Fibroblast of lung (primary cell): ENCODE measurements around the gene DNMT3A. TPM values are rescaled to one million over a fixed set of nuclear protein-coding genes. Genes with fewer than 3 reads are reported as not detected.

Experiments used
- DNase-seq, 2 donors: peaks; one replicate each; pipeline versions ENCODE4 v3.0.0 to v3.0.0-alpha.2; 2010; ENCODE audit warnings: low read depth in 2 of 2
- H2AFZ ChIP-seq: 2 replicates; pipeline ENCODE4 v1.5.1; 2012; ENCODE audit warnings: low read length, control low read depth, inconsistent platforms
- H3K27ac ChIP-seq: 2 replicates; pipeline ENCODE4 v1.5.1; 2011; ENCODE audit warnings: low read length, control low read depth; ENCODE audit not compliant: insufficient read depth
- H3K27me3 ChIP-seq: 2 replicates; pipeline ENCODE4 v1.5.1; 2011; ENCODE audit warnings: mild to moderate bottlenecking, low read length; ENCODE audit not compliant: control insufficient read depth, insufficient read depth
- H3K36me3 ChIP-seq: 2 replicates; pipeline ENCODE4 v1.5.1; 2011; ENCODE audit warnings: low read length; ENCODE audit not compliant: control insufficient read depth, insufficient read depth
- H3K4me1 ChIP-seq: 2 replicates; pipeline ENCODE4 v1.5.1; 2011; ENCODE audit warnings: low read length; ENCODE audit not compliant: control insufficient read depth, insufficient read depth; ENCODE audit errors: extremely low read depth
- H3K4me2 ChIP-seq: 2 replicates; pipeline ENCODE4 v1.5.1; 2011; ENCODE audit warnings: low read length, control low read depth; ENCODE audit not compliant: insufficient read depth; ENCODE audit errors: extremely low read depth
- H3K4me3 ChIP-seq, 4 experiments: fragments of 200-600 bp in 1 of 4; sonication (generic) in 1 of 4; replicated peaks in 1 of 4; 2 replicates each; pipeline ENCODE4 v1.5.1; 2011 to 2016; ENCODE audit warnings: low read length in 4 of 4, low read depth in 3 of 4, mild to moderate bottlenecking in 3 of 4, control low read depth in 2 of 4, inconsistent platforms in 1 of 4, mixed read lengths in 1 of 4; ENCODE audit not compliant: insufficient read depth in 1 of 4; ENCODE audit errors: control extremely low read depth in 1 of 4
- H3K79me2 ChIP-seq: 2 replicates; pipeline ENCODE4 v1.5.1; 2012; ENCODE audit warnings: mild to moderate bottlenecking, low read length, inconsistent platforms; ENCODE audit not compliant: control insufficient read depth, insufficient read depth
- H3K9ac ChIP-seq: 2 replicates; pipeline ENCODE4 v1.5.1; 2011; ENCODE audit warnings: mild to moderate bottlenecking, low read length, control low read depth; ENCODE audit not compliant: insufficient read depth
- H3K9me3 ChIP-seq: 2 replicates; pipeline ENCODE4 v1.5.1; 2012; ENCODE audit warnings: low read depth, low read length; ENCODE audit not compliant: control insufficient read depth, insufficient read depth
- H4K20me1 ChIP-seq: 2 replicates; pipeline ENCODE4 v1.5.1; 2011; ENCODE audit warnings: low read length; ENCODE audit not compliant: control insufficient read depth, insufficient read depth; ENCODE audit errors: extremely low read depth
- EZH2 ChIP-seq: IDR thresholded peaks from 2 replicates; pipeline ENCODE4 v1.5.1; 2012; ENCODE audit warnings: low read length, control low read depth, mild to moderate bottlenecking; ENCODE audit errors: missing control alignments
- polyA plus RNA-seq, 2 donors: library from polyadenylated mRNA; depleted of rRNA in 1 of 2; stranded (reverse) in 1 of 2; unstranded in 1 of 2; fragments of >200 nt; gene quantifications; 2 replicates each; pipeline ENCODE4 v1.2.1, GENCODE V29; 2011 to 2012; ENCODE audit warnings: missing spikeins in 1 of 2
- total RNA-seq: library from RNA; depleted of rRNA; stranded (reverse); fragments of >200 nt; gene quantifications from 2 replicates; pipeline ENCODE4 v1.2.1, GENCODE V29; 2014
- TF ChIP-seq, protein P1 (sequence below), 2 donors: IDR thresholded peaks in 1 of 2; conservative IDR thresholded peaks in 1 of 2; 1 replicate in 1 of 2; 2 replicates in 1 of 2; pipeline ENCODE4 v1.5.1; 2011 to 2012; ENCODE audit warnings: low read length in 2 of 2, control low read depth in 1 of 2, inconsistent platforms in 1 of 2, low read depth in 1 of 2, mild to moderate bottlenecking in 1 of 2

DNMT3A gene
- total and polyA plus RNA-seq, 2 donors (not counting 1 experiment from before 2014, with no cell fraction given), result 3.6 to 19.7 TPM

DNA sequence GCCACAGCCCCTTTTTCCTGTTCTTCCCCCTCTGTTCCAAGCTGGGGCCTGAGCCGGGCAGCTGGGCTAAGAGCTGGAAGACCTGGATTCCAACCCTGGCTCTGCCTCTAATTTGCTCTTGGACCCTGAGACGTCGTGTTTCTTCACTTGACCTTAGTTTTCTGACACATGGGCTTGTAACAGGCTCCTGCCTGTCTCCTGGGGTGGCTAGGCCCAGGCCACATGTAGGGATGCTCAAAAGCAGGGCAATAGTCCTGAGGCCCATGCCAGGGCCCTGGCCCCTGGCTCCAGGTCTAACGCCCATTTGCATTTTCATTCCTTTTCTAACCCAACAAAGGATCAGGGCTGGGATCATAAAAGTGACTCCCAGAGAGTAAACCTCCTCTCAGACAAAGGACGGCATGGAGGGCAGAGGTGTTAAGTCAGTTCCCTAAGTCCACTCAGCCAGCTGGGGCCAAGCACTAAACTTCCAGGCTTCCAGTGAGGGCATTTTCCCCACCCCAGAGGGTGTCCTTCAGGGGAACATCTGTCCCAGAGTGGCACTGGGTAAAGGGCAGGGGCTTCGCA is 16.6 kb upstream of the DNMT3A start:
- Histone ChIP-seq H3K4me2 (no peak overlapping the region), H3K4me1 (peaks cover 5% of the 10 kb centered on the region), H3K27me3 (no peaks in the 10 kb centered on the region), H3K9ac (no peak overlapping the region), H3K9me3 (no peaks in the 10 kb centered on the region), H3K27ac (no peak overlapping the region), H4K20me1 (no peaks in the 10 kb centered on the region), H3K79me2 (no peaks in the 10 kb centered on the region), H3K36me3 (no peaks in the 10 kb centered on the region), H3K4me3 (no peak overlapping the region), H2AFZ (no peak overlapping the region)
- DNase-seq, result no peak
- TF ChIP-seq, protein P1, sequence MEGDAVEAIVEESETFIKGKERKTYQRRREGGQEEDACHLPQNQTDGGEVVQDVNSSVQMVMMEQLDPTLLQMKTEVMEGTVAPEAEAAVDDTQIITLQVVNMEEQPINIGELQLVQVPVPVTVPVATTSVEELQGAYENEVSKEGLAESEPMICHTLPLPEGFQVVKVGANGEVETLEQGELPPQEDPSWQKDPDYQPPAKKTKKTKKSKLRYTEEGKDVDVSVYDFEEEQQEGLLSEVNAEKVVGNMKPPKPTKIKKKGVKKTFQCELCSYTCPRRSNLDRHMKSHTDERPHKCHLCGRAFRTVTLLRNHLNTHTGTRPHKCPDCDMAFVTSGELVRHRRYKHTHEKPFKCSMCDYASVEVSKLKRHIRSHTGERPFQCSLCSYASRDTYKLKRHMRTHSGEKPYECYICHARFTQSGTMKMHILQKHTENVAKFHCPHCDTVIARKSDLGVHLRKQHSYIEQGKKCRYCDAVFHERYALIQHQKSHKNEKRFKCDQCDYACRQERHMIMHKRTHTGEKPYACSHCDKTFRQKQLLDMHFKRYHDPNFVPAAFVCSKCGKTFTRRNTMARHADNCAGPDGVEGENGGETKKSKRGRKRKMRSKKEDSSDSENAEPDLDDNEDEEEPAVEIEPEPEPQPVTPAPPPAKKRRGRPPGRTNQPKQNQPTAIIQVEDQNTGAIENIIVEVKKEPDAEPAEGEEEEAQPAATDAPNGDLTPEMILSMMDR (conservative IDR thresholded peaks at IDR 0.05 in 1 of 2, IDR thresholded peaks at IDR 0.05 in 1 of 2; ENCODE audit: low read depth in 1 of 2, low read length in 2 of 2), result no peak
- no peak for TF ChIP-seq EZH2

DNA sequence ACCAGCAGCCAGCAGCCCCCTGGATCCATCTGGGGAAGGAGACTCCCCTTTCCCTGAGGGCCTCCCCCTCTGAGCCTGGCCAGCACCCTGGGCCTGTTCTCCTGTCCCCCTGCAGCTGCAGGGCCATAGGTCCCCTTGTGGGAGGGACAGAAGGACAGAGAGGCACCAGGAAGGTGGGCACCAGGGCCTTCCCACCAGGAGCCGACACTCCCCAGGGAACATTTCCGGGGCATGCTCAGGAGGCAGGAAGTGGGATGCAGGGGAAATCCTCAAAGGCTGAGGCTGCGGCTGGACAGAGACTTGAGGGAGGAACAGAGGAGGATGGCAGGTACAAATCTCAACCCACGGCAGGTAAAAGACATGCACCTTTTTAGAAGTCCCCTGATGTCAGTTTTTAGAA is 14.4 kb upstream of the DNMT3A start:
- TF ChIP-seq, protein P1 (conservative IDR thresholded peaks at IDR 0.05 in 1 of 2, IDR thresholded peaks at IDR 0.05 in 1 of 2; ENCODE audit: low read depth in 1 of 2, low read length in 2 of 2), result no peak
- no peak for TF ChIP-seq EZH2
- Histone ChIP-seq H3K4me1 (no peaks in the 10 kb centered on the region), H3K4me2 (no peak overlapping the region), H3K27me3 (no peaks in the 10 kb centered on the region), H3K9me3 (no peaks in the 10 kb centered on the region), H3K27ac (no peak overlapping the region), H3K9ac (no peak overlapping the region), H2AFZ (no peak overlapping the region), H4K20me1 (no peaks in the 10 kb centered on the region), H3K79me2 (no peaks in the 10 kb centered on the region), H3K4me3 (no peak overlapping the region), H3K36me3 (no peaks in the 10 kb centered on the region)
- no peak for DNase-seq

DNA sequence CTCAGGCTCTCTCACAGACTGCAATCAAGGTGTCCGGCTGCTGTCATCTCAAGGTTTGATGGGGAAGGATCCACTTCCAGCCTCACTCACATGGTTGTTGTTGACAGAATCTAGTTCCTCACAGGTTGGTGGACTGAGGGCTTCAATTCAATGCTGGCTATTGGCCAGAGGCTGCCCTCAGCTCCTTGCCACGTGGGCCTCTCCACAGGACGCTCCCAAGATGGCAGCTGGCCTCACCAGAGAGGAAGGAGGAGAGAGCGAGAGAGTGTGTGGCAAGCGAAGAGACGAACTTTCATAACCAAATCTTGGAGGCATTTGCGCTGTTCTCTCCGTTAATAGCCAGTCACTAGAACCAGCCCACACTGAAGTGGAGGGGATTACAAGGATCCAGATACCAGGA is 13.5 kb upstream of the DNMT3A start:
- TF ChIP-seq EZH2, result no peak
- H4K20me1 ChIP-seq, result no peaks in the 10 kb centered on the region
- no peak overlapping the region for H3K4me3 ChIP-seq
- DNase-seq, result no peak
- no peaks in the 10 kb centered on the region for H3K79me2 ChIP-seq
- H3K27ac ChIP-seq, result no peak overlapping the region
- H3K9me3 ChIP-seq, result no peaks in the 10 kb centered on the region
- H3K4me2 ChIP-seq, result no peak overlapping the region
- no peak overlapping the region for H3K9ac ChIP-seq
- H2AFZ ChIP-seq, result no peak overlapping the region
- H3K27me3 ChIP-seq, result no peaks in the 10 kb centered on the region
- no peaks in the 10 kb centered on the region for H3K36me3 ChIP-seq
- H3K4me1 ChIP-seq, result no peaks in the 10 kb centered on the region
